HL-60/S4 (cell line): ENCODE results near the gene RPS6KA3.
"Not testable (repeated sequence)": the region's sequence is repeated elsewhere in the genome, so short reads cannot be mapped to it uniquely, and the experiment has no call there.

ENCODE experiments used
- in situ Hi-C: fragments of 300-500 bp; cut with MboI; formaldehyde crosslinking; loops from 2 replicates; pipeline ENCODE4 v1.14.3; 2022; ENCODE audit warnings: low sequenced_read_pairs

RPS6KA3 gene

DNA sequence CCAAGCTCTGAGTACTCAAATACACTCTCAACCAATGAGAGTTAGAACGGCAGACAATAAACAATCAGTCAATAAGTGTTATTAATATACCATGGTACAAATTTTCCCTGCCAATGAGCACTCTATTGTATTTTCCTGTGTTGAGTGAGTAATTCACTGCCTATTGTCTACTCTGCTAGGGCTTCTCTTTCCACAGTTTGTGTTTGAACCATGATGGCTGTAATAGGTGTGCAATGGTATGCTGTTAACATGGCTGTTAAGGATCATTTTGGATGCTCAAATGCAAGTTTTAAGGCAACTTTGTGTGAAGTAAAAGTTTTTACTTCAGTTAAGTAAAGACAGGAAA, 41.2 kb downstream of the RPS6KA3 start:
- in situ Hi-C loops: loop anchor here (25.0 kb wide), 1 partner anchor 212 kb away; no protein-coding TSS in a partner anchor

DNA sequence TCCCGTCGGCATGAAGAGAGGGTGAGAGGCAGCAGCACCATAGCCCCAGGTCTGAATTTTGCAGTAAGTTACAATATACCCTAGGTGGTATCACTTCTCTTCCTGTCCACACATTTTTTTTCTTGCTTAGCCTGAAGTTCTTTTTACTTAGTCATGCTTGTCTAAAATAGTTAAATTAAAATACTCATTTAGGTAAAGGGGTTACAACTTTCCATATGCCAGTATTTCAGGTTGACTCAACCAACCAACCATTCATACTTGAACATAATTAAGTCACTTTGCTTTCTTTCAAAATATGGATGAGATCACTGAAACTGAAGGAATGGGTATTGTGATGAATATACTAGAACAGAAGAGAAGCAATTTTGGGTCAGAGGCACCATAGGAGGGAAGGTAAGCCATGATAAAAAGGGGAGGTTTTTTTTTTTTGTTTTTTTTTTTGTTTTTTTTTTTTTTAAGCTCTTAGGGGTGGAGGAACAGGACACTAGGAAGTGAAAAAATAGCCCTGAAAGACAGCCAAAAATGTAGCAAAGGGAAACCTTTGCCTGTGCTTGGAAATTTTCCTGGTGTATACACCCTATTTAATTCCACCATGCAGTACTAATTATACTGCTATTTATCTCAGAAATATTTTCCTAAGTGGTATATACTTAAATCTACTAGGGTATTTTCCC, 41.8 kb downstream of the RPS6KA3 start:
- in situ Hi-C loops: loop anchor here (25.0 kb wide), 1 partner anchor 212 kb away; no protein-coding TSS in a partner anchor

DNA sequence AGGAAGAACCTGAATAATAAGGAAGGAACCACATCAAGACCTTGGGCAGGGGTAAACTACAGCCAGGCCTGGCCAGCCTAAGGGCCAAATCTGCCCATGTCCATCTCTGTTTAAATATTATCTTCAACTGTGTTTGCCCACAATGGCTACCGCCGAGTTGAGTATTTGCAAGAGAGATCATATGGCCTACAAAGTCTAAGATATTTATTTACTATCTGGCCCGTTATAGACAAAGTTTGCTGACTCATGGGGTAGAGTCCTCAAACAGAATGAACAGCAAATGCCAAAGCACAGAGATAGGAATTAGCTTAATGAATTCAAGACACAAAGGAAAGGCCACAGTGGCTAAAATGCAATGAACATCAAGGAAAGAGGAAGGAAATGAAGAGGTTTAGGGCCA, 44.8 kb downstream of the RPS6KA3 start:
- in situ Hi-C loops: no loop called here

DNA sequence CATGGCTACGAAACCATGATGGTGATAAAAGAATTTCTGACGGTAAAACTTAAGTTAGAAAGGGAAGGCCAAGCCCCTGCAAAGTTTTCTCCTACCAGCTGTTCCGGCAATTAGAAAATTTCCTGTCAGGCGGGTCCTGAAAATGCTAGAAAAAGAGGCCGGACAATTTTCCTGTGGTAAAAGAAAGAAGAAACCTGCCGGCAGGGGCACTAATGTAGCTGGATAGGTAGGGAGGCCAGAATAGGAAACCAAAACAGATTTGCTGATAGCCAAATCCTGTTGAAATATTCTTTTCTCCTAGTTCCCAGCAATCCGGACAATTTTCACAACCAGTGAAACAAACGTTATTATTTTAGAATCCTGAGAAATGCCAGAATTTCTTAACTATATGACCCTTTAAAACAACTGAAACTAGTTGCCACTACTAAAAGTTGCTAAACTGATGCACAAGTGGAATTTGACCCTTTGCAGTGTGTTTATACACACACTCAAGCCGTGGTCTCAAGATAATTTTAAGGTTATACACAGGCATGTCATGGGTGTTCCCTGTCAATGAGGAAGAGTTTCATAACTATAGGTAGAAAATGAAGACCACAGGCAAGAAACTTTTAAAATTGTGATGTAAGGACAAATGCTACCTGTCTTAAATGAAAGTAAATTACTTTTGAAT, 47.7 kb downstream of the RPS6KA3 start:
- in situ Hi-C loops: no loop called here

DNA sequence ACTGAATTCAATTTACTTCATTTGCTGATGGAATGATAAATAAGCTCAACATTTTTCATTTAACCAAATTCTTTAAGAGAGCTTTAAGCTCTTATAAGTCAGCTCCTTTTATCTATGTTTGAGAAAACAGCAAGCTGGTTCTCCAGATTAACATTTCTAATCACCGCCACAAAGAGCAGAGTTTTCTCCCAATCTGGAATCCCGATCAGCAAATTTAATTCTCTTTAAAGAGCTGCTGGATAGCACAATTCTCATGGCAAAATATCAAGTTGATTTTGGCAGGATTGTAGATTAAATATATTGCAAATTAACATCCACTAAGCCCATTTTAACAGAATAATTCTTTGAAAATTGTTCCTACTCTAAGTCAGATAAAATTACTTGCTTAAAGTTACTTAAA, 48.8 kb downstream of the RPS6KA3 start:
- in situ Hi-C loops: no loop called here

DNA sequence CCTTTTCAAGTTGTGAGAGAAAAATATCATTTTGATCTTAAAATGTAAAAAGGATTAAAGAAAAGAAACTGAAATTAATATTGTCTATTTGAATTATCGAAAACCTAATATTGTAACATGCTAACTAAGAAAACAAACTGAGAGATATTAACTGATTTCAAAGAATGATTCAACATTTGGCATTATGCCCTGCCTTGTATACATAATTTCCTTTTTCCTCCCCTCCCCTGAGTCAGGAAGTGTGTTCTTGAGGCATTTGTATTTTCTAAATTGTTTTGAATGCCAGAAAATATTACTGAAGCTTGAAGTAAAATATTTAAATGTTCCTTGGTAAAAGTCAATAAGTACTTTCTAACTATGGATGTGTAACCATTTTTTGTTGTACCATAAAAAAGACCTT, 49.4 kb downstream of the RPS6KA3 start:
- in situ Hi-C loops: no loop called here

DNA sequence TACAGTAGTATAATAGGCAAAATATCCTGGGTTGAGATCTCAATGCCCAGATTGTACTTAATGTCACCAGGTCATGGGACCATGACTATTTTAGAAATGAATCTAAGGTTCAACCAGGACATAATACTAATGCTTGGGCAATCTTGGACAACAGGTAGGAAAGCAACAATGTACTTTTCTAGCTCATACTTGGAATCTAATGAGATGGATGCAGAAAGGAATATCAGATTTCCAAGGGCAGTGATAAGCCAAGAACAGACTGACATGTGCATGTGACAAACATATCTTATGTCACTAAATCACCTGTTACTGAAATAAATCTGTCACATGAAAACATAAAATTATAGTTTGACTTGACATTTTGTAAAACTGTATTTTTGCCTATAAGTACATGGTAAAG, 51.1 kb downstream of the RPS6KA3 start:
- in situ Hi-C loops: no loop called here

DNA sequence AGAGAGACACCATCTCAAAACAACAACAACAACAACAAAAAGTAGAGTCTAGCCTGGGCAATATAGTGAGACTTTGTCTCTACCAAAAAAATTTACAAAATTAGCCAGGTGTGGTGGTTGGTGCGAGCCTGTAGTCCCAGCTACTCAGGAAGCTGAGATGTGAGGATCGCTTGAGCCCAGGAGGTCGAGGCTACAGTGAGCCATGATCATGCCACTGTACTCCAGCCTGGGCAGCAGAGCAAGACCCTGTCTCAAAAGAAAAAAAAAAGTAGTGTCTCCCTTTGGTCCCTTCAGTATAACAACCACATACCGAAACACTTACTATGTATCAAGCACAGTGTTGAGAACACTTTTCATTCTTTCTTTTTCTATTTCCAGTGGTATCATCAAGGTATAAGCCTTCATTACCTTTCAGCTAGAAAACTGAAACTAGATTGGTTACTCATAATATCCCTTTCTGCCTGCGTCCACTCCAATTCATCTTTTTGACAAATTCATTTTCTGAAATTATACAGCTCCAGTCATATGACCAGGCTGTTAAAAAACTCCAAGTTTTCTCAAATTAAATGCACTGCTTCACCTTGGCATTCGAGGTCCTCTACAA, 54.1 kb downstream of the RPS6KA3 start:
- in situ Hi-C loops: no loop called here

DNA sequence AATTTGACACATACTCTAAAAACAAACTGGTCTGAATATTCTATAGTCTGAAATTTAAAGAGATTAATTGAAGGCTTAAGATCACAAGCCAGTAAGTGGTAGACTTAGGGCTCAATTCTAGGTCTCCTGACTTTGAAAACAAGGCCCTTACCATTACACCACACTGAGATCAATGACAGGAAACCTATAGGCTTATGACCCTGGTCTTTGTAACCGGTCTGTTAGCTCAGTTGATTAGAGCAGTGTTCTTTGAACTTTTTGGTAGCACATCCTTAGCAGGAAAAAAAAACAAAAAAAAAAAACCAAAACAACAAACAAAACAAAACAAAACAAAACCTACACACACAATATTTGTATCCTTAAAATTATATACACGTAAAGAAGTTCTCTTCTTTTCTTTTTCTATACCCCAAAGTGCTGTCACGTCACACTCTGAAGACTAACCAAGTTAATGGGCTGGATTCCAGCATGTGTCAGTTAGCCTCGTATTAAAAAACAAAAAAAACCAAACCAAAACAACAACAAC, 55.4 kb downstream of the RPS6KA3 start:
- in situ Hi-C loops: no loop called here

DNA sequence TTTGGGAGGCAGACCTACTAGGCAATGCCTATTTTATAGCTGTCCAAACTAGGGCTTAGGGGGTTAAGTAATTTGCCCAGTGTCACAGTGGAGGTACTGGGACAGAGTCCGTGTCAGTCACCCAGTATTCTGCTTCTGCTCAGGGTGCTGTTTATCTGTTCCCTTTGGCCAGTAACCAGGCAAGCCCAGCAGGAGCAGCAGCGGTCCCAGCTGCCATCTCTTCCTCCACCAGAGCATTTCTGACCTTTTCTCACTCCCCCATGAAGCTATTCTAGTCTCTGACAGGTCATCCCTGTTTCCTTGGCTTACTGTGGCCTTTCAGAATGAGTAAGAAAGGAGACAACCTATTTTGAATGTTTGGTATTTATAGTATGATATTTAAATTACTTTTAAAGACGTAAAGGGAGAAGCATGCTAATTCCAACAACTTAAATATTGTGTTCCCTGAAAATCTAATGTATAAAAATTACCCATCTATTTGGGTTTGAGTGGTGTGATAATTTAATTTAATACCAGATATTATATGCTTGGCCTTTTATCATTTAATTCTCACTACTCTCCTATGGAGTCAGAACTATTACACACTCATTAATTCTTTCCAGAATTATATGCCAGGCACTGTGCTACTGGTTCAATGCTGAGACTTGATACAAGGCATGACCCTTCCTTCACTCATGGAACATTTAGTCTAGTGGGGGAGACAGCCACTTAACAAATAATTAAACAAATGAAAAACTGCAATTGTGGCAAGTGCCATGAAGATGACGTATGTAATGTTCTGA, 60.6 kb downstream of the RPS6KA3 start:
- in situ Hi-C loops: no loop called here

DNA sequence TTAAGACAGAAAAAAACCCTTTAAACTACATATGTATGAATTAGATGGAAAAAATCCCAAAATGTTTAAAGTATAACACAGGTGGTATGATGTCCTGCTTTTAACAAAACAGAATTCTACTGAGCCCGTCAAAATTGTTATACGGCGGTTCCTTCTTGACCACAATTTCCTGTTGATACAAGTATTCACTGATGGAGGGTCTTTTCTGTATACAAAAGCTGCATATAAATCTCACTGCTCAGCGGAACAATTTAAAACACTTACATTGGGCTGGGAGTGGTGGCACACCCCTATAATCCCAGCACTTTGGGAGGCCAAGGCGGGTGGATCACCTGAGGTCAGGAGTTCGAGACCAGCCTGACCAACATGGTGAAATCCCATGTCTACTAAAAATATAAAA, 62.4 kb downstream of the RPS6KA3 start:
- in situ Hi-C loops: no loop called here

DNA sequence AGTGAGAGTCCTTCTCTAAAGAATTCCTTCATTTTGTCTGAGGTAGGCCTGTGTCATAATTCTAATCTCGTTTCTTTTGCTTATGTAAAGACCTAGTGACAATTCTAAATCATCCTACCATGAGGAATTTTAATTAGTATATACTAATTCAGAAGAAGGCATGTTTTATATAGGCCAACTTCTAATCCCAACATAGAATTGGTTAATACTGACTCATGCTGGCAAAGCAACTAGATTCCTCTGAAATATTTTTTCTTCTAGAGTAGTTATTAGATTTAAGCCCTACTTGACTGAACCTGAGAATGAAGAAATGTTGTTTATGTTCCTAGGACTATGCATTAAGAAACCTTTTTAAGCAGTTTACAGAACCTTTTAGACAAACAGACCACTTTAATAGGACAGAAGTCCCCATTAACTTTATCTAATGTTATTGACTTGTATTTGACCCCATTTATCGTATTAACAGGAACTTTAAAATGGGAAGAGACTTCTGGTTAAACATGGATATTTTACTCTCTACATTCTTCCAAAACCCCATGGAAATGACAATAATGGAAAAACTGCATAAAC, 69.0 kb downstream of the RPS6KA3 start:
- in situ Hi-C loops: no loop called here

DNA sequence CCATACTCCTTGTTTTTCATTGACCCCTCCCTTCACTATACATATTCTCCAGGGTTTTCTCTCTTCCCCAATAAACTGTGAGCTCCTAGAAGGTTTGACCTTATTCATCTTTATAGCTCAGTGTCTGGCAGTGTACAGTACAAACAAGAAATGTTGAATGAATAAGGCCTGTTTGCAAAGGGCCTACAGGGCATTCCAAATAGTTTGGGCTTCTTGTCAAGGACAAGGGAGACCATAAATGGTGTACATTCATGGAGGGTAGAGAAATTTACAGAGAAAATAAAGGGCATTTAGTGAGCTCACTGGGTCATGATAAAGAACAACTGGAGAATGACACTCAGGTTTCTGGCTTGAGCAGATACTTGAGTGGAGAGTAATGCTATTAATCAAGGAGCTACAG, 77.5 kb downstream of the RPS6KA3 start:
- in situ Hi-C loops: no loop called here

DNA sequence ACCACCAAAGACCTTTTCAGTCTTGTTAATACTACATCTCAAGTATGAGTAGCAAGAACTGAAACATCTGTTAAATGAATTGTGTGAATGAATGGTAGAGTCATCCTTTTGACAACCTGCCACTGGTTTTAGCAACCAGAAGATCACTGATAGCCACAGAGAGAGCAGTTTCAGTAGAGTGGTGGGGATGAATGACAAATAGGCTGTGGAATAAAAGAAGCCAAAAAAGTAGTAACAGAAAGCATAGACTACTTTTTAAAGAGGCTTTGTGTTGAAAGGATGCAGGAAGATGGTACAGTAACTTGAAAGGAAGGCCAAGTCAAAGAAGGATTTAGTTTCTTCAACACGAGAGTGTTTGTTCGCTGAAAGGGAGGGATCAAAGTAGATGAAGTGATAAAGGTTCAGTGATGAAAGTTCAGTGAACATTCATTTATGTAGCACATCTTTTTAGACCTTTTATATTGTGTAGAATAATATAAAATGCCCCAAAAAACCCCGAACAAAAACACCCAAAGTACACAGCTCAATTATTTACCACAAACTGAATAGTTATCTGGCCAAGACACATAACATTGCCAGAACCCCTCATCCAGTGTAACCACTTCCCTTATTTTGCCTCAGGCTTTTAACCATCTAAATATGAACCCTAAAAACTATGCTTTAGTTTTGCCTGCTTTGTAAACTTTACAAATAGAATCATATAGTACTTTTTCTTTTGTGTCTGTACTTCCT, 84.9 kb downstream of the RPS6KA3 start:
- in situ Hi-C loops: no loop called here

DNA sequence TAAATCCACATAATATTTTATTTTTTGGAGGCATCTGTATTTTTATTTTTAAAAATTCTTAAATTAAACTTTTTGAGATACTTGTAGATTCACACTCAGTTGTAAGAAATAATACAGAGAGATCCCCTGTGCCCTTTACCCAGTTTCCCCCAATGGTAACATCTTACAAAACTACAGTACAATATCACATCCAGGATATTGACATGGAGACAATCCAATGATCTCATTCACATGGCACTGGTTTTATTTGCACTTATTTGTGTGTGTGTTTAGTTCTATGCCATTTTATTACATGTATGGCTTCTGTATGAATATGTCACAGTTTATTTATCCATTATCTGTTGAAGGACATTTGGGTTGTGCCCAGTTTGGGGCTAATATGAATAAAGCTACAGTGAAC, 89.6 kb downstream of the RPS6KA3 start:
- in situ Hi-C loops: no loop called here

DNA sequence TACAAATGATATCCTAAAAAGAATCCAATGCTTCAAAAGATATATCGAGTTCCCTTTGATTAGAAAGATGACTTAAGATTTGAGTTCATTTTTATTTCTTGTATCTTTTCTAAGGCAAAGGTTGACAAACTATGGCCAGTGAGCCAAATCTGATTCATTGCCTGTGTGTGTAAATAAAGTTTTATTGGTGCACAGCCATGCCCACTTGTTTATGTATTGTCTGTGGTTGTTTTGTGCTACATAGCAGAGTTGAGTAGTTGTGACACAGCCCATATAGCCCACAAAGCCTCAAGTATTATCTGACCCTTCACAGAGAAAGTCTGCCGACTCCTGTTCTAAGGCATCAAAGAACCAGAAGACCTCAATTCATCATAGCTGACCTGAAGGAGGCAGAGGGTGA, 92.9 kb downstream of the RPS6KA3 start:
- in situ Hi-C loops: no loop called here

DNA sequence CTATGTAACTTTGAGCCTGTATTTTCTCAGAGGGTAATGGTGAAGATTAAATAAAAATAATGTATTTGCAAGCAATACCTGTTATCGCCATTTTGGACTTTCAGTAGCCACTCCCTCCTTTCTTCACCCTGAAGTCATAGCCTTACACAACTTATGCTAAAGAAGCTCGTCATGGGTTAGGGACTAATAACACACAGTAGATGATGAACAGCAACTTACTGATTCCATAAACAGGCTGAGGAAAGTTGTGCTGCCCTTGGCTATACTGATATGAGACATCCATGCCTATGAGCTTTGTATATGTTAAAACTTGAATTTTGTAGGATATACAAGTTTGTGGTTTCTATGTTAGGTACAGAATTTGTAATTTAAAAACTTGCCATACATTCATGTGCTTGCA, 93.4 kb downstream of the RPS6KA3 start:
- in situ Hi-C loops: no loop called here

DNA sequence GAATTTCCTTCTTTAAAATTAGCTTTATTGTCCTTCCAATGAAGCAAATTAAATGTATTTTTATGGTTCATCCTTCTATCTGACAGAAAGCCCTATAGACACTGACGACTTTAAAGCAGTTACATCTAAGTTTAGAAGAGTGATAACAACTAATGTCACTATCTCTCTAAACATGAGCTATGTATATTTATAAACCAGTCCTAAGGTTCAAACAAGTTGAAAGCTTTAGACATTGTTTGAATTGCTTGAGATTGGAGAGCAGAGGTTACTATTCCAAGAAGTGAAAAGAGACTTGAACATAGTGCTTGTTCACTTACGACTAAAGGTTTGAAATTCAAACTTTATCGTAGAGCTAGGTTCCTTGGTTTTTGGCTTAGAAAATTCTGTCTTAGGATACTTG, 94.8 kb downstream of the RPS6KA3 start:
- in situ Hi-C loops: no loop called here

DNA sequence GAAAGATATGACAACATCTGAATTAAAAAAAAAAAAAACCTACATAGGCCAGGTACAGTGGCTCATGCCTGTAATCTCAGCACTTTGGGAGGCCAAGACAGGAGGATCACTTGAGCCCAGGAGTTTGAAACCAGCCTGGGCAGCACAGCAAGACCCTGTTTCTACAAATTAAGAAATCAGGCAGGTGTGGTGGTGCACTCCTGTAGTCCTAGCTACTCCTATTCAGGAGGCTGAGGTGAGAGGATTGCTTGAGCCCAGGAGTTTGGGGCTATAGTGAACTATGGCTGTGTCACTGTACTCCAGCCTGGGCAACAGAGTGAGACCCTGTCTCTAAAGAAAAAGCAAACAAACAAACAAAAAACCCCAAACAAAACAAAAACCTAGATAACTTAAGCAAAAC, 104.2 kb downstream of the RPS6KA3 start:
- in situ Hi-C loops: not testable (repeated sequence)

DNA sequence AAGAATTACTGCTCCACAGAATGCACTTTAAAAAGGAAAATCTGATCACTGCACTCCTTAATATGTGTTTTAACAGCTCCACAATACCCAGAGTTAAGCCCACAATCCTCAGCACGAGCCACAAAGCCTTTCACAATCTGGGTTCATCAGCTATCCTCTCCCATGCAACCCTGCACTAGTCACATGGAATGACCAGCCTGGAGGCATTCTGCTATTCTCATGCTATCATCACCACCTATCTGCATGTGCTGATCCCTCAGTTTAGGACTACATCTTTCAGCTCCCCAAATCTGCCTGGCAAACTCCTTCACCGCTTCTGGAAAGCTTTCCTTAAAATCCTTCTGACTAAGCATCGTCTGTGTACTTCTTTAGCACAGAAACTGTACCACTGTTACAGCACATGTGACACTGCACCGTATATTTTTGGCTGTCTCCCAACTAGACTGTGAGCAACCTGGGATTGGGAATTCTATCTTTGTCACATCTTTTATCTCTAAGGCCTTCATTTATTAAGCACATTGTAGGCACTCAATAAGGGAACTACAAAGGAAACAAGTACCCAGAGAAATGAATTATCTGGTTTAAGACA, 106.8 kb downstream of the RPS6KA3 start:
- in situ Hi-C loops: no loop called here
